HEK293 (cell line): ENCODE results near the gene BDH1.
A peak's percentile ranks its signal among the peaks of the same experiment; 100 is the strongest.

ENCODE experiments used
- CTCF ChIA-PET: fragments of 350-600 bp; formaldehyde crosslinking; extraction: SDS; loops from one replicate; lab custom pipeline; 2021; ENCODE audit warnings: antibody characterized with exemption; lab: Yijun Ruan, JAX
- POLR2A ChIA-PET: fragments of 300-600 bp; formaldehyde crosslinking; extraction: SDS; loops from one replicate; lab custom pipeline; 2020; ENCODE audit warnings: antibody characterized with exemption, inconsistent platforms; lab: Yijun Ruan, JAX
- H3K27ac ChIP-seq: fragments of 200-500 bp; sonication (Bioruptor generic); 2 replicates; pipeline ENCODE4 v1.5.1; 2014; ENCODE audit warnings: low read depth, low read length, control low read depth, inconsistent platforms; ENCODE audit errors: extremely low read depth
- H3K36me3 ChIP-seq, 2 experiments: fragments of 200-500 bp in 1 of 2; sonication (Bioruptor generic) in 1 of 2; 1 replicate in 1 of 2; 2 replicates in 1 of 2; pipeline ENCODE4 v1.5.1; 2014 to 2017; ENCODE audit warnings: inconsistent platforms in 2 of 2, low read length in 2 of 2; ENCODE audit not compliant: control insufficient read depth in 2 of 2, insufficient read depth in 1 of 2
- H3K4me1 ChIP-seq: fragments of 200-500 bp; sonication (Bioruptor generic); 2 replicates; pipeline ENCODE4 v1.5.1; 2014; ENCODE audit warnings: mild to moderate bottlenecking, low read length, inconsistent platforms; ENCODE audit not compliant: control insufficient read depth, insufficient read depth
- H3K4me3 ChIP-seq: 2 replicates; pipeline ENCODE4 v1.5.1; 2011; ENCODE audit warnings: low read depth, mild to moderate bottlenecking, control low read depth, low read length, moderate library complexity
- H3K9me3 ChIP-seq: fragments of 200-500 bp; sonication (Bioruptor generic); 2 replicates; pipeline ENCODE4 v1.5.1; 2014; ENCODE audit warnings: low read depth, low read length, inconsistent platforms; ENCODE audit not compliant: control insufficient read depth, insufficient read depth
- GLIS1 ChIP-seq: fragments of 450-650 bp; formaldehyde crosslinking; IDR thresholded peaks from 2 replicates; pipeline ENCODE4 v1.5.1; 2016; ENCODE audit warnings: missing biosample characterization, missing genetic modification characterization
- KLF1 ChIP-seq: fragments of 450-650 bp; formaldehyde crosslinking; IDR thresholded peaks from 2 replicates; pipeline ENCODE4 v1.5.1; 2016; ENCODE audit warnings: missing biosample characterization, missing genetic modification characterization
- KLF16 ChIP-seq: fragments of 450-650 bp; formaldehyde crosslinking; IDR thresholded peaks from 2 replicates; pipeline ENCODE4 v1.5.1; 2017; ENCODE audit warnings: missing biosample characterization, missing genetic modification characterization
- KLF17 ChIP-seq: fragments of 450-650 bp; formaldehyde crosslinking; IDR thresholded peaks from 2 replicates; pipeline ENCODE4 v1.5.1; 2016; ENCODE audit warnings: missing biosample characterization, missing genetic modification characterization
- KLF7 ChIP-seq: fragments of 450-650 bp; formaldehyde crosslinking; IDR thresholded peaks from 2 replicates; pipeline ENCODE4 v1.5.1; 2016; ENCODE audit warnings: missing biosample characterization, missing genetic modification characterization, borderline replicate concordance
- SCRT2 ChIP-seq: fragments of 450-650 bp; formaldehyde crosslinking; IDR thresholded peaks from 2 replicates; pipeline ENCODE4 v1.5.1; 2016; ENCODE audit warnings: missing biosample characterization, missing genetic modification characterization
- WT1 ChIP-seq: fragments of 450-650 bp; formaldehyde crosslinking; IDR thresholded peaks from 2 replicates; pipeline ENCODE4 v1.5.1; 2016; ENCODE audit warnings: missing biosample characterization, missing genetic modification characterization
- ZBTB17 ChIP-seq: fragments of 450-650 bp; formaldehyde crosslinking; IDR thresholded peaks from 2 replicates; pipeline ENCODE4 v1.5.1; 2016; ENCODE audit warnings: missing biosample characterization, missing genetic modification characterization
- ZBTB21 ChIP-seq: fragments of 450-650 bp; formaldehyde crosslinking; IDR thresholded peaks from 2 replicates; pipeline ENCODE4 v1.5.1; 2017; ENCODE audit warnings: missing biosample characterization, missing genetic modification characterization
- ZBTB48 ChIP-seq: fragments of 450-650 bp; formaldehyde crosslinking; IDR thresholded peaks from 2 replicates; pipeline ENCODE4 v1.5.1; 2016; ENCODE audit warnings: missing biosample characterization, missing genetic modification characterization
- ZBTB8A ChIP-seq: fragments of 450-650 bp; formaldehyde crosslinking; IDR thresholded peaks from 2 replicates; pipeline ENCODE4 v1.5.1; 2016; ENCODE audit warnings: missing biosample characterization, missing genetic modification characterization
- ZEB2 ChIP-seq: fragments of 450-650 bp; formaldehyde crosslinking; IDR thresholded peaks from 2 replicates; pipeline ENCODE4 v1.5.1; 2016; ENCODE audit warnings: missing biosample characterization, missing genetic modification characterization
- ZFHX2 ChIP-seq: fragments of 450-650 bp; formaldehyde crosslinking; conservative IDR thresholded peaks from 2 replicates; pipeline ENCODE4 v1.5.1; 2016; ENCODE audit warnings: missing biosample characterization, missing genetic modification characterization
- ZFP37 ChIP-seq: fragments of 450-650 bp; formaldehyde crosslinking; IDR thresholded peaks from 2 replicates; pipeline ENCODE4 v1.5.1; 2016; ENCODE audit warnings: missing biosample characterization, missing genetic modification characterization
- ZFP69B ChIP-seq: fragments of 450-650 bp; formaldehyde crosslinking; IDR thresholded peaks from 2 replicates; pipeline ENCODE4 v1.5.1; 2016; ENCODE audit warnings: missing biosample characterization, missing genetic modification characterization
- ZNF10 ChIP-seq: fragments of 450-650 bp; formaldehyde crosslinking; IDR thresholded peaks from 2 replicates; pipeline ENCODE4 v1.5.1; 2017; ENCODE audit warnings: missing biosample characterization, missing genetic modification characterization
- ZNF2 ChIP-seq: fragments of 450-650 bp; formaldehyde crosslinking; IDR thresholded peaks from 2 replicates; pipeline ENCODE4 v1.5.1; 2016; ENCODE audit warnings: missing biosample characterization, missing genetic modification characterization
- ZNF202 ChIP-seq: fragments of 450-650 bp; formaldehyde crosslinking; IDR thresholded peaks from 2 replicates; pipeline ENCODE4 v1.5.1; 2016; ENCODE audit warnings: missing biosample characterization, missing genetic modification characterization, borderline replicate concordance
- ZNF221 ChIP-seq: fragments of 450-650 bp; formaldehyde crosslinking; IDR thresholded peaks from 2 replicates; pipeline ENCODE4 v1.5.1; 2017; ENCODE audit warnings: missing biosample characterization, missing genetic modification characterization, borderline replicate concordance
- ZNF223 ChIP-seq: fragments of 450-650 bp; formaldehyde crosslinking; IDR thresholded peaks from 2 replicates; pipeline ENCODE4 v1.5.1; 2016; ENCODE audit warnings: missing biosample characterization, missing genetic modification characterization
- ZNF544 ChIP-seq: fragments of 450-650 bp; formaldehyde crosslinking; IDR thresholded peaks from 2 replicates; pipeline ENCODE4 v1.5.0; 2017; ENCODE audit warnings: missing biosample characterization, missing genetic modification characterization
- ZNF561 ChIP-seq: fragments of 450-650 bp; IDR thresholded peaks from 2 replicates; pipeline ENCODE4 v1.5.1; 2018; ENCODE audit warnings: missing biosample characterization, missing genetic modification characterization, borderline replicate concordance
- ZNF600 ChIP-seq: fragments of 450-650 bp; formaldehyde crosslinking; IDR thresholded peaks from 2 replicates; pipeline ENCODE4 v1.5.1; 2016; ENCODE audit warnings: missing biosample characterization, missing genetic modification characterization
- ZNF654 ChIP-seq: fragments of 450-650 bp; formaldehyde crosslinking; IDR thresholded peaks from 2 replicates; pipeline ENCODE4 v1.5.1; 2016; ENCODE audit warnings: low read depth, missing biosample characterization, missing genetic modification characterization
- ZNF677 ChIP-seq: fragments of 450-650 bp; IDR thresholded peaks from 2 replicates; pipeline ENCODE4 v1.5.0; 2018; ENCODE audit warnings: missing biosample characterization, mild to moderate bottlenecking, missing genetic modification characterization, moderate library complexity
- ZSCAN30 ChIP-seq: fragments of 450-650 bp; IDR thresholded peaks from 2 replicates; pipeline ENCODE4 v1.5.1; 2018; ENCODE audit warnings: missing biosample characterization, mild to moderate bottlenecking, missing genetic modification characterization, moderate library complexity
- TF ChIP-seq, protein P1 (sequence below): fragments of 450-650 bp; formaldehyde crosslinking; IDR thresholded peaks from 2 replicates; pipeline ENCODE4 v1.5.1; 2017; ENCODE audit warnings: missing biosample characterization, missing genetic modification characterization
- TF ChIP-seq, protein P2 (sequence below): fragments of 450-650 bp; formaldehyde crosslinking; IDR thresholded peaks from 2 replicates; pipeline ENCODE4 v1.5.1; 2016; ENCODE audit warnings: missing biosample characterization, missing genetic modification characterization
- TF ChIP-seq, protein P3 (sequence below): fragments of 450-650 bp; formaldehyde crosslinking; IDR thresholded peaks from 2 replicates; pipeline ENCODE4 v1.5.1; 2016; ENCODE audit warnings: missing biosample characterization, missing genetic modification characterization

Gene BDH1

DNA sequence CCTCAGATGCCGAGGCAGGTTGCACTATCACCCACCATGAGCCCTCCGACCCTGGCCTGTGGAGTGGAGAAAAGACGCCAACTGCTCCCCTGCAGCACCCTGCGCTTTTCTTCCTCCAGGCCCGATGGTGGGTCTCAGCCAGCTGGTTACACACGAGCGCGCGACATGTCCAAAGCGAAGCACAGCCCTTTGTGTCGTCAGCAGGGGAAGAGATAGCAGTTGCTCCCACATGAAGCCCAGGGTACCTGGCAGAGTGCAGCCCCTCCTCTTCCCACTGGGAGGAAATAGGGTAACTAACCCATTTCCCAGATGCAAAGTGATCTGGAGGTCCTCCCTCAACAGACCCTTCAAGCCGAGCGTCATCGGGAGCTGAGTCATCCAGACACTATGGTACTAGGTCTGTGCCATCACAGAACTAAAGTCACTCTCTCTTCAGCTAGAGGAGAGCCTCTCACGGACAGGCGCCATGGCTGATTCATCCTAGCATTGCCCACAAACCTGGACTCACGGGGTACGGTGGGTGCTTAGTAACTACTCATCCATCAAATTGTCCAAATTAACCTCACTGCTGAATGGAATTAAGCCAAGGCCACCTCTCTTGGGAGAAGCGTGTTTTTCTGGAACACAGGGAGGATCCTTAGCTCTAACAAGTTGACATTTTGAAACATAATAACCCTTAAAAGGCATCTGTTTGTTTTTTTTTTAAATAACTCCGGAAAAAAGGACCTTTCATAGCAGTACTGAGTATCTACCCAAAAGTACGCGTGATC, 45.2 kb upstream of the BDH1 start:
- POLR2A ChIA-PET = no interaction called here
- TF ChIP-seq ZFP69B (tag by site-specific recombination) = no peak
- no peak for TF ChIP-seq ZNF677 (tag by site-specific recombination)
- TF ChIP-seq, protein P1, sequence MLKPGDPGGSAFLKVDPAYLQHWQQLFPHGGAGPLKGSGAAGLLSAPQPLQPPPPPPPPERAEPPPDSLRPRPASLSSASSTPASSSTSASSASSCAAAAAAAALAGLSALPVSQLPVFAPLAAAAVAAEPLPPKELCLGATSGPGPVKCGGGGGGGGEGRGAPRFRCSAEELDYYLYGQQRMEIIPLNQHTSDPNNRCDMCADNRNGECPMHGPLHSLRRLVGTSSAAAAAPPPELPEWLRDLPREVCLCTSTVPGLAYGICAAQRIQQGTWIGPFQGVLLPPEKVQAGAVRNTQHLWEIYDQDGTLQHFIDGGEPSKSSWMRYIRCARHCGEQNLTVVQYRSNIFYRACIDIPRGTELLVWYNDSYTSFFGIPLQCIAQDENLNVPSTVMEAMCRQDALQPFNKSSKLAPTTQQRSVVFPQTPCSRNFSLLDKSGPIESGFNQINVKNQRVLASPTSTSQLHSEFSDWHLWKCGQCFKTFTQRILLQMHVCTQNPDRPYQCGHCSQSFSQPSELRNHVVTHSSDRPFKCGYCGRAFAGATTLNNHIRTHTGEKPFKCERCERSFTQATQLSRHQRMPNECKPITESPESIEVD = peak; percentile 57
- TF ChIP-seq WT1 (tag by site-specific recombination) = peak; percentile 39; the same call in 1 of the 2 replicates
- TF ChIP-seq, all 188 proteins: peak for 2
- Histone ChIP-seq H3K9me3 (no peaks in the 10 kb centered on the region), H3K4me3 (no peak overlapping the region), H3K4me1 (no peaks in the 10 kb centered on the region), H3K36me3 (peaks cover 0 to 11% of the 10 kb centered on the region in 2 experiments; a peak in 1 of 3 replicates), H3K27ac (no peak overlapping the region)
- CTCF ChIA-PET = no interaction called here

DNA sequence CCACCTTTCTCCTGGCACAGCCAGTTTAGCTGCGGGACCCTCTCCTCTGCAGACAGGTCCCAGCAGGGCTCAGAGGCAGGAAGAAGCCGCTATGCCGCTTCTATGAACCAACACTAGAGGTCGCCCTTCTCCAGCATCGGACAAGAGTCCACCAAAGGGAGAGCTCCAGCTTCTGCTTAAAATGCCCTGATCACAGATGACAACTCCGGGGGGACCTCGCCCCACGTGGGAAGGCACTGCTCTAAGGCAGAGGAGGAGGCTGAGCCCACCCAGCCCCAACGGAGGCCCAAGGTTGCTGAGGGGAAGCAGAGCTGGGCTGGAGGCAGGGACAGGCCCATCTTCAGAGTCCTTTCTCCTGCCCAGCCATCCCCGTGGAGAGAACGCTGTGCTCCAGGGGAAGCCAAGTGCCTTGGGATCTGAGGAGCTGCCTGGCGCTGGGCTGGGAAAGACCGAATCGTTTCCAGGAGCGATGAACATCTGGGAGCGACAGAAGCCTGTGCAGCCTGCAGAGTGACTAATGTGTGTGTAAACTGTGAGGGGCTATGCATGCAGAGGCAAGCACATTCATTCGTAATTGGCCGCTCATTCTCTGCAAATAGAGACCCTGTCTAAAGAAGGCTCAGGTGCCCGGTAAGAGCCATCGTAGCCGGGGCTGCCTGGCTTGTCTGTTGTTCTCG, 43.5 kb upstream of the BDH1 start:
- no peaks in the 10 kb centered on the region for H3K4me1 ChIP-seq
- no peak overlapping the region for H3K4me3 ChIP-seq
- peaks cover 0 to 10% of the 10 kb centered on the region in 2 experiments; a peak in 1 of 3 replicates for H3K36me3 ChIP-seq
- H3K27ac ChIP-seq = no peak overlapping the region
- CTCF ChIA-PET = interaction anchor here (0.6 to 3.0 kb wide), 19 partner anchors 8 to 343 kb away, joined by 3 to 35 read pairs (median 4); no protein-coding TSS in a partner anchor
- POLR2A ChIA-PET = no interaction called here
- no peaks in the 10 kb centered on the region for H3K9me3 ChIP-seq
- TF ChIP-seq ZNF221 (tag by site-specific recombination) (no peak), ZBTB21 (tag by site-specific recombination) (no peak), ZNF223 (tag by site-specific recombination) (no peak), KLF17 (tag by site-specific recombination) (peak; percentile 41; the same call in 1 of the 2 replicates), KLF1 (tag by site-specific recombination) (no peak), ZBTB17 (tag by site-specific recombination) (peak; percentile 99), KLF7 (tag by site-specific recombination) (no peak), ZNF544 (tag by site-specific recombination) (no peak), ZBTB48 (tag by site-specific recombination) (0 out of 2 replicates have a peak, but pooled peaks have one; percentile 17), ZSCAN30 (tag by site-specific recombination) (0 out of 2 replicates have a peak, but pooled peaks have one; percentile 23), ZNF600 (tag by site-specific recombination) (0 out of 2 replicates have a peak, but pooled peaks have one; percentile 47), ZFP37 (tag by site-specific recombination) (peak; percentile 52; the same call in 1 of the 2 replicates), ZNF2 (tag by site-specific recombination) (0 out of 2 replicates have a peak, but pooled peaks have one; percentile 38), ZBTB8A (tag by site-specific recombination) (peak; percentile 50; the same call in 1 of the 2 replicates), ZEB2 (tag by site-specific recombination) (no peak), KLF16 (tag by site-specific recombination) (no peak), ZNF561 (no peak), ZNF654 (peak; percentile 85), ZFHX2 (tag by site-specific recombination) (no peak), SCRT2 (no peak), ZNF10 (tag by site-specific recombination) (0 out of 2 replicates have a peak, but pooled peaks have one; percentile 67), ZNF202 (tag by site-specific recombination) (no peak), GLIS1 (tag by site-specific recombination) (peak; percentile 36)
- TF ChIP-seq, protein P2, sequence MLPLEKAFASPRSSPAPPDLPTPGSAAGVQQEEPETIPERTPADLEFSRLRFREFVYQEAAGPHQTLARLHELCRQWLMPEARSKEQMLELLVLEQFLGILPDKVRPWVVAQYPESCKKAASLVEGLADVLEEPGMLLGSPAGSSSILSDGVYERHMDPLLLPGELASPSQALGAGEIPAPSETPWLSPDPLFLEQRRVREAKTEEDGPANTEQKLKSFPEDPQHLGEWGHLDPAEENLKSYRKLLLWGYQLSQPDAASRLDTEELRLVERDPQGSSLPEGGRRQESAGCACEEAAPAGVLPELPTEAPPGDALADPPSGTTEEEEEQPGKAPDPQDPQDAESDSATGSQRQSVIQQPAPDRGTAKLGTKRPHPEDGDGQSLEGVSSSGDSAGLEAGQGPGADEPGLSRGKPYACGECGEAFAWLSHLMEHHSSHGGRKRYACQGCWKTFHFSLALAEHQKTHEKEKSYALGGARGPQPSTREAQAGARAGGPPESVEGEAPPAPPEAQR = no peak
- TF ChIP-seq, protein P3, sequence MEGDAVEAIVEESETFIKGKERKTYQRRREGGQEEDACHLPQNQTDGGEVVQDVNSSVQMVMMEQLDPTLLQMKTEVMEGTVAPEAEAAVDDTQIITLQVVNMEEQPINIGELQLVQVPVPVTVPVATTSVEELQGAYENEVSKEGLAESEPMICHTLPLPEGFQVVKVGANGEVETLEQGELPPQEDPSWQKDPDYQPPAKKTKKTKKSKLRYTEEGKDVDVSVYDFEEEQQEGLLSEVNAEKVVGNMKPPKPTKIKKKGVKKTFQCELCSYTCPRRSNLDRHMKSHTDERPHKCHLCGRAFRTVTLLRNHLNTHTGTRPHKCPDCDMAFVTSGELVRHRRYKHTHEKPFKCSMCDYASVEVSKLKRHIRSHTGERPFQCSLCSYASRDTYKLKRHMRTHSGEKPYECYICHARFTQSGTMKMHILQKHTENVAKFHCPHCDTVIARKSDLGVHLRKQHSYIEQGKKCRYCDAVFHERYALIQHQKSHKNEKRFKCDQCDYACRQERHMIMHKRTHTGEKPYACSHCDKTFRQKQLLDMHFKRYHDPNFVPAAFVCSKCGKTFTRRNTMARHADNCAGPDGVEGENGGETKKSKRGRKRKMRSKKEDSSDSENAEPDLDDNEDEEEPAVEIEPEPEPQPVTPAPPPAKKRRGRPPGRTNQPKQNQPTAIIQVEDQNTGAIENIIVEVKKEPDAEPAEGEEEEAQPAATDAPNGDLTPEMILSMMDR (tag by site-specific recombination) = peak; percentile 71
